Loucy (cell line): ENCODE measurements around the gene WNT2B.

Experiments used
- EZH2phosphoT487 ChIP-seq: fragments of 200-600 bp; IDR thresholded peaks from 2 replicates; pipeline ENCODE4 v1.6.1; 2018; ENCODE audit warnings: antibody characterized with exemption, mild to moderate bottlenecking, moderate library complexity, borderline replicate concordance
- TF ChIP-seq, protein P1 (sequence below): fragments of 200-600 bp; sonication (generic); conservative IDR thresholded peaks from 2 replicates; pipeline ENCODE4 v1.5.1; 2014; ENCODE audit warnings: mild to moderate bottlenecking, antibody characterized with exemption, low read length

- TF ChIP-seq, protein P1, sequence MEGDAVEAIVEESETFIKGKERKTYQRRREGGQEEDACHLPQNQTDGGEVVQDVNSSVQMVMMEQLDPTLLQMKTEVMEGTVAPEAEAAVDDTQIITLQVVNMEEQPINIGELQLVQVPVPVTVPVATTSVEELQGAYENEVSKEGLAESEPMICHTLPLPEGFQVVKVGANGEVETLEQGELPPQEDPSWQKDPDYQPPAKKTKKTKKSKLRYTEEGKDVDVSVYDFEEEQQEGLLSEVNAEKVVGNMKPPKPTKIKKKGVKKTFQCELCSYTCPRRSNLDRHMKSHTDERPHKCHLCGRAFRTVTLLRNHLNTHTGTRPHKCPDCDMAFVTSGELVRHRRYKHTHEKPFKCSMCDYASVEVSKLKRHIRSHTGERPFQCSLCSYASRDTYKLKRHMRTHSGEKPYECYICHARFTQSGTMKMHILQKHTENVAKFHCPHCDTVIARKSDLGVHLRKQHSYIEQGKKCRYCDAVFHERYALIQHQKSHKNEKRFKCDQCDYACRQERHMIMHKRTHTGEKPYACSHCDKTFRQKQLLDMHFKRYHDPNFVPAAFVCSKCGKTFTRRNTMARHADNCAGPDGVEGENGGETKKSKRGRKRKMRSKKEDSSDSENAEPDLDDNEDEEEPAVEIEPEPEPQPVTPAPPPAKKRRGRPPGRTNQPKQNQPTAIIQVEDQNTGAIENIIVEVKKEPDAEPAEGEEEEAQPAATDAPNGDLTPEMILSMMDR, result no peak
- no peak for TF ChIP-seq EZH2phosphoT487
These were observed 8.9 kb downstream of the WNT2B start for GRCh38 chr1:112517646-112518045.
